ENCODE results near the gene PON3. TPM values are rescaled to one million over a fixed set of nuclear protein-coding genes. Genes with fewer than 3 reads are reported as not detected.

The PON3 gene
- total and polyA plus RNA-seq, 2 experiments from 2014 or later: 1.4 to 1.6 TPM

GRCh38 chr7:95427914-95428516 is 31.8 kb upstream of the PON3 start:
- Histone ChIP-seq H3K9me2 (ENCODE audit: insufficient read depth) (no peaks in the 10 kb centered on the region), H3K4me3 (no peak overlapping the region), H3K4me2 (0 out of 2 replicates have a peak overlapping the region, but pooled peaks have one; percentile 16), H4K20me1 (replicated peaks; ENCODE audit: insufficient read depth) (no peaks in the 10 kb centered on the region), H3K79me2 (replicated peaks; ENCODE audit: insufficient read depth) (peaks cover 33% of the 10 kb centered on the region), H3K4me1 (ENCODE audit: insufficient read depth) (peaks cover 40% of the 10 kb centered on the region), H3F3A (replicated peaks; ENCODE audit: low read depth) (no peaks in the 10 kb centered on the region), H2AFZ (no peak overlapping the region), H3K27me3 (ENCODE audit: insufficient read depth) (no peaks in the 10 kb centered on the region), H3K36me3 (ENCODE audit: insufficient read depth) (no peaks in the 10 kb centered on the region; the same call in 1 of the 2 replicates), H3K27ac (ENCODE audit: low read depth) (no peak overlapping the region)
- Mint-ChIP-seq H3K27me3 (ENCODE audit: insufficient read depth, low read depth, poor library complexity) (peaks cover 4% of the 10 kb centered on the region), H3K4me3 (no peak overlapping the region), H3K36me3 (ENCODE audit: low read depth) (peaks cover 23% of the 10 kb centered on the region; the same call in 2 of the 3 replicates), H3K9me3 (no peaks in the 10 kb centered on the region), H3K4me1 (peaks cover 29% of the 10 kb centered on the region), H3K27ac (no peak overlapping the region)
- peak; percentile 41 for DNase-seq (ENCODE audit: low spot score)
- peak; percentile 80 for ATAC-seq
- no peak for TF ChIP-seq JUNB (IDR thresholded peaks at IDR 0.05; ENCODE audit: unreplicated experiment)
- no peak for TF ChIP-seq EZH2 (IDR thresholded peaks at IDR 0.05; ENCODE audit: low read depth, unreplicated experiment)
- TF ChIP-seq STAT1 (IDR thresholded peaks at IDR 0.05; ENCODE audit: unreplicated experiment): no peak

DNA sequence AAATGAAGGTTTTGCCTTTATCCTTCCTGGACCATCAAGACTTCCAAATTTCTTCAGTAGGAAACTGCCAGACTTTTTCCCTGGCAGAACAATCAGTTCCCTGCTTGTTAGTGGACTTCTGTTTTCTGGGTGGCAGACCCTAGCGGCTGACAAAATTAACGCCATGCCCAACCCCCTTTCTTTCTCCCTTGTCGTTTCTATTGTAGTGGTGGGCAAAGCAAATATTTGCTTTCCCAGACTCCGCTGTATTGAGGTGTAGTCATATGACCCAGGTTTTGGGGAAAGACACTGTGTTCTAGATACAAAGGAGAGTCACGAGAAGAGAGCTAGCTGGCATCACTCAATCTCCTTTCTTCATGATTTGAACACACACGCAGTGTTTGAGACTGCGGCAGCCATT is 31.0 kb upstream of the PON3 start:
- peak; percentile 54 for ATAC-seq
- Mint-ChIP-seq H3K27me3 (ENCODE audit: insufficient read depth, low read depth, poor library complexity) (peaks cover 4% of the 10 kb centered on the region), H3K9me3 (no peaks in the 10 kb centered on the region), H3K4me1 (peaks cover 29% of the 10 kb centered on the region), H3K27ac (no peak overlapping the region), H3K36me3 (ENCODE audit: low read depth) (peaks cover 23% of the 10 kb centered on the region; the same call in 2 of the 3 replicates), H3K4me3 (no peak overlapping the region)
- no peak overlapping the region for H2AFZ ChIP-seq
- TF ChIP-seq, protein P1, sequence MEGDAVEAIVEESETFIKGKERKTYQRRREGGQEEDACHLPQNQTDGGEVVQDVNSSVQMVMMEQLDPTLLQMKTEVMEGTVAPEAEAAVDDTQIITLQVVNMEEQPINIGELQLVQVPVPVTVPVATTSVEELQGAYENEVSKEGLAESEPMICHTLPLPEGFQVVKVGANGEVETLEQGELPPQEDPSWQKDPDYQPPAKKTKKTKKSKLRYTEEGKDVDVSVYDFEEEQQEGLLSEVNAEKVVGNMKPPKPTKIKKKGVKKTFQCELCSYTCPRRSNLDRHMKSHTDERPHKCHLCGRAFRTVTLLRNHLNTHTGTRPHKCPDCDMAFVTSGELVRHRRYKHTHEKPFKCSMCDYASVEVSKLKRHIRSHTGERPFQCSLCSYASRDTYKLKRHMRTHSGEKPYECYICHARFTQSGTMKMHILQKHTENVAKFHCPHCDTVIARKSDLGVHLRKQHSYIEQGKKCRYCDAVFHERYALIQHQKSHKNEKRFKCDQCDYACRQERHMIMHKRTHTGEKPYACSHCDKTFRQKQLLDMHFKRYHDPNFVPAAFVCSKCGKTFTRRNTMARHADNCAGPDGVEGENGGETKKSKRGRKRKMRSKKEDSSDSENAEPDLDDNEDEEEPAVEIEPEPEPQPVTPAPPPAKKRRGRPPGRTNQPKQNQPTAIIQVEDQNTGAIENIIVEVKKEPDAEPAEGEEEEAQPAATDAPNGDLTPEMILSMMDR (conservative IDR thresholded peaks at IDR 0.05; ENCODE audit: low read depth in 2 of 2): peak in 1 of 2 experiments; percentile 11; a peak in 1 of 4 replicates
- no peak for TF ChIP-seq ZNF462 (CRISPR knock-in tag; IDR thresholded peaks at IDR 0.05)
- TF ChIP-seq NANOG (IDR thresholded peaks at IDR 0.05; ENCODE audit: borderline replicate concordance): no peak
- TF ChIP-seq ZNF331 (CRISPR knock-in tag; IDR thresholded peaks at IDR 0.05; ENCODE audit: low read depth): no peak
- no peak for TF ChIP-seq JUNB (IDR thresholded peaks at IDR 0.05; ENCODE audit: unreplicated experiment)
- H3K79me2 ChIP-seq (replicated peaks; ENCODE audit: insufficient read depth): peaks cover 27% of the 10 kb centered on the region
- peak; percentile 17 for DNase-seq (ENCODE audit: low spot score)
- H4K20me1 ChIP-seq (replicated peaks; ENCODE audit: insufficient read depth): no peaks in the 10 kb centered on the region
- peak overlapping the region; percentile 56 for H3K4me2 ChIP-seq
- H3K4me1 ChIP-seq (ENCODE audit: insufficient read depth): peaks cover 40% of the 10 kb centered on the region
- H3K27me3 ChIP-seq (ENCODE audit: insufficient read depth): no peaks in the 10 kb centered on the region
- H3F3A ChIP-seq (replicated peaks; ENCODE audit: low read depth): no peaks in the 10 kb centered on the region
- no peak overlapping the region for H3K27ac ChIP-seq (ENCODE audit: low read depth)
- no peaks in the 10 kb centered on the region for H3K9me2 ChIP-seq (ENCODE audit: insufficient read depth)
- no peak overlapping the region for H3K4me3 ChIP-seq
- no peaks in the 10 kb centered on the region; the same call in 1 of the 2 replicates for H3K36me3 ChIP-seq (ENCODE audit: insufficient read depth)
